ENCODE data around the gene PLXNA2.

The PLXNA2 gene

DNA sequence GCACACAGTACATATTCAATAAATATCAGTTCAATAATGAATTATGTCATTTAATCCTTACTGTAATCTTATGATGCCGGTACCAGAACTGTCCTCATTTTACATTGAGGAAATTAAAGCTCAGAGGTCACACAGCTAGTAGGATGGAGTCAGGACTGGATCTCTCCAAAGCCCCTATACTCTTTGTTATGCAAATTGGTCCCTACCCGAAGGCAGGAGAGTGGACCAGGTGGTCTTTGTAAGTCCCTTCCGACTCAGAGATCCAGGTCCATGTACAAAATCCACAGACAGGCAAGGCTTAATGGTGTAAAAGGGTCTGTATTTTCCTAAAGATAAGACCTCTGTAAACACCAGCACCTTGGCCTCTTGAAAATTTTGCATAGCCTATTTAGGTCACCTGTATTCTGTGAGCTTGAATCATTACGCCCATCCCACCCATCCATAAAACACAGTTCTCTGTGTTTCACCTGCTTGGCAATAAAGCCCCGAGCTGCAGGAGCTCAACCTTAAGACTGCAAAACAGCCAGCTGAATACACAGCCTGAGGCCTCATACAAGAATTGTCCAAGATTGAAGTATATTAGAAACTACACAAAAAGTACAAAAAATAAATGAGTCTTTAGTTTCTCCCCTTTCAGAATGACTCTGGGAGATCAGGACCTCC, 41.7 kb downstream of the PLXNA2 start:
- DNase-seq = no peak

DNA sequence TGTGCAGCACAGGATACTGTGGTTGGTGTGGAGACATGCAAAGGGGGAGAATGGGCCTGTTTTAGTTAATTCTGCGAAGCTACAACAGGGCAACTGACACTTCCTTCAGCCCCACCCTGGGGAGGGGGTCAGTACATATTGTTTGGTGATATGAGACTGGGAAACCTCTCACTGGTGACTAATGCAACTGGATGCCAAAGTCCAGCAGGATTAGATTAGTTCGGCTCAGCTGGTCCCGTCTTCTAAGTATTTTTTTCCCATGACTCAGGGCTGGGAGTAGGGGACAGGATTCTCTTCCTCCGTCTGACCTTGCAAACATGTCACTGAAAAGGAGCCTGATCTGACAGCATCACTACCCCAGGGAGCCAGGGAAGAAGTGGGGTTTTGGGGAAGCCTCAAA, 43.0 kb downstream of the PLXNA2 start:
- DNase-seq = peak; percentile 87

DNA sequence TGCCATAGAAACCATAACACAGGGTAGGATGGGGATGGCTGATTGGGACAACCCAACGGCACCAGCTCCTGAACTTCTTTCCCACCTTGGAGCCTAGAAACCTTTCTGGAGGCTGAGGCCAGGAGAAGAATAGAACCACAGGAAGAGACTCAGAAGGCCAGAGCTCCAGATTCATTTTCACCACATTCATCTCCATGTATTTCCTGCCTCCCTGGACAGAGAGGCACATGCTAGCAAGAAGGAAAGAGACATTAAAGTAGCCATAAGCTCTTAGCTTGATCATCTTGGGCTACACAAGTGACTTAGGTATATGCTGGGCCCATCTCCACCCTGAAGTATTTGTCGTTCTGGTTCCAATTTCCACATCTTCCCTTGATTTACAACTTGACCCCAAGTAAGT, 44.1 kb downstream of the PLXNA2 start:
- DNase-seq = no peak

DNA sequence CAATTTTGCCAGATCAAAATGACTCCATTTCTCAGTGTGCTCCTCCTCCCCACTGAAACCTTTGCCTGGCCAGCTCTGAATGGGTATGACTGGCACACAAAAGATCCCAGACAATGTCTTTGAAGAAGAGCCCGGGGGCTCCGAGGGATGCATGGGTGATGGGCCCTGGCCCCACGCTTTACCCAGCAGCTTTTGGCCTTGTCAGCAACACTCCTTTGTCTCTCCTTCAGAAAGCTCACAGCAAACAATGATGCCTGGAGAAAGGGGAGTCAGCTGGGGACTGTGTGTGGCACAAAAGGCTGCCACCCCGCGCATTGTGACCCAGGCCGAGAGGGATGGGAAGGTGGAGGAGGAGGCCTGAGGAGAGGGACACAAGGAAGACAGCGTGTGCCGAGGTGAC, 45.9 kb downstream of the PLXNA2 start:
- DNase-seq = no peak

DNA sequence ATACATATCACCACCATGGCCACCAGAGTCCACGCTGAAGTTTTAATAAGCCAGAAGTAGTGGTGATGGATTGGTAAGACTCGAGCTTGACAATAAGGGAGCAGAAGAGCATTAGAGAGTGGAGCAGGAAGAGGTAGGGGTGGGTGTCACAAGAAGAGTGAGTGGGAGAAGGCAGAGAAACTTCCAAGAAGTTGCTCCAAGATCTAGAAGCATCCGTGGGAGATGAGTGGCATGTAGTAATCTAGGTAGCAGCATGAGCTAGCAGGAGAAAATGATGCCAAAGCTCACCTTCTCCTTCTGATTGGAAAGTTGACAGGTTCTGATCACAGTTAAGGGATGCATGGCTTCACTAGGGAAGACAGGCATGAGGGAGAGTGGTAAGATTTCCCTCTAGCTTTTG, 49.2 kb downstream of the PLXNA2 start:
- DNase-seq = no peak

DNA sequence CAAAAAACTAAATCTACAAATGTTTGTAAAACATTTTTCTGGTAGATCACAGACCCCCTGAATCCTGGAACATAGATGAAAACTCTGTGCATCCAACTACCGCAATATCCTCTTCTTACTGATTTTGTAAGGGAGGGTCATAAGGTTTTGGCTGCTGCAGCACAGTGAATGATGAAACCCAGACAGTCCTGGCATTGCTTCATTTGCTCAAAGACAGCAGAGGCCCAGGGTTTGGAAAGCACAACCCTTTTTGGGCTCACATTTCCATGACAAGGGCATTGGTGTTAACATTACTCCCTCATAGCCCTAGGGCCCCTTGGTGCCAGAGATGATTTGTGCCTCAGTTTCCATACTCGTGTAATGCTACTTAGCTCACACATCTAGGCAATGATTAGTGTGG, 51.2 kb downstream of the PLXNA2 start:
- no peak for DNase-seq

DNA sequence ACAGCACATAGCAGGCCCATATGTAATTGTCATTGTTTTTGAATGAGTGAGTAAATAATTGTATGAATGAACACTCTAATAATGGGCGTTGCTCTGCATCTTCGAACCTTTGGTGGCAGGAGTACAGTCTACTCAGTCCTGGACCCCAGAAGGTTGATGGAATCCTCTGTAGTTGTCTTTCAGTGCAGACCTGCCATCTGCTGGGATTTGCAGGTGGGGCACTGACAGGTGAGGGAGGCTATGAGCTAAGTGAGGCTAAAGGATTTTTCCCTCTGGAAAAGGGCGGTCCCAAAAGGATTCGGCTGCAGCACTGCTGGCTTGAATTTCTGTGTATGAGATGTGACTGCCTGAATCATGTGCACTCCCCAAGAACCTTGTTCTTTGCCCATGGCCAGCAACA, 53.4 kb downstream of the PLXNA2 start:
- no peak for DNase-seq

DNA sequence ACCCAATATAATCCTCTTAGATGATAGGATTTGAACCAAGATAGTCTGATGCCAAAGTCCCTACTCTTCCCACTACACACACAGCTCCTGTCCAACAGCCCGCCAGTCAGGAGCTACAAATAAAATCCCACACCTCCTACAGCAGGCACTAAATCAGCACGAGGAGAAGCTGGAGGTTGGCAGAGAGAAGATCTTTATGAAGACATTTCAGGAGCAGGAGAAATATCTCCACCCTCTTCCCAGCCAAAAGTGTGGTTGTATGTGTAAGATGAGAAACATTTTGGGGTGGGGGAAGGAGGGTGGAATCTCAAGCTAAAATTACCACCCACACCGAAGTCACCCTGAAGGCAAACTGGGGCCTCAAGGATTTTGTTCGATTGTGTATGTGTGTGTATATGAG, 54.5 kb downstream of the PLXNA2 start:
- DNase-seq = no peak

DNA sequence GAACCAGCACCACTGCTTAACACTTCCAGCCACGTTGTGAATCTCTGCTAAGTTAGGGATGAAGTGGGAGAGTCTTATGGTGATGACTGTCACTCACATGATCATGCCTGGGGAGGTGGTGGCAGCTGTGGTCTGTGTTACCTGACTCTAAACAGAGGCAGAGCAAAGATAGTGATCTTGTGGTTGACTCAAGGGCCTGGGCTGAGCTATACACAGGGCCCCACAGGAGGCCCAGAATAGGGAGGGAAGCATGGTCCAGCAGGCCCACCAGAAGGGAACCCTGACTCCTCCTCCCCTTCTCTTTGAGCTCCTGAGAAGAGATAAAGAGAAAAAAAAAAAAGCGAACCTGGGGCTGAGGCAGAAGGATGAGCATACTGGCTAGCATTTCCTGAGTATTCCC, 55.0 kb downstream of the PLXNA2 start:
- DNase-seq = peak; percentile 96

DNA sequence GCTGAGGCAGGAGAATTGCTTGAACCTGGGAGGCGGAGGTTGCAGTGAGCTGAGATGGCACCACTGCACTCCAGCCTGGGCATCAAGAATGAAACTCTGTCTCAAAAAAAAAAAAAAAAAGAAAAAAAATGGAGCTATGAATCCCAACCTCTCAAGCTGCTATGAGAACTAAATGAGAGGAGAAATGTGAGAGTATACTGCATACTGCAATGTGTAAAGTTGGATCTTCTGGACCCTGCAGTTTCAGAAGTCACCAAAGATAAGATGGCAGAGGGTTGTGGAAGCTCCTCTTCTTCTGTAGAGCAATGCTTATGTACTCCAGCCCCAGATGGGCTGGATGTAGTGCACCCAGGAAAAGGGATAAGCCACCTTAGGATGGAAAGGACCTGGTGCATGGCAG, 55.6 kb downstream of the PLXNA2 start:
- DNase-seq = no peak

DNA sequence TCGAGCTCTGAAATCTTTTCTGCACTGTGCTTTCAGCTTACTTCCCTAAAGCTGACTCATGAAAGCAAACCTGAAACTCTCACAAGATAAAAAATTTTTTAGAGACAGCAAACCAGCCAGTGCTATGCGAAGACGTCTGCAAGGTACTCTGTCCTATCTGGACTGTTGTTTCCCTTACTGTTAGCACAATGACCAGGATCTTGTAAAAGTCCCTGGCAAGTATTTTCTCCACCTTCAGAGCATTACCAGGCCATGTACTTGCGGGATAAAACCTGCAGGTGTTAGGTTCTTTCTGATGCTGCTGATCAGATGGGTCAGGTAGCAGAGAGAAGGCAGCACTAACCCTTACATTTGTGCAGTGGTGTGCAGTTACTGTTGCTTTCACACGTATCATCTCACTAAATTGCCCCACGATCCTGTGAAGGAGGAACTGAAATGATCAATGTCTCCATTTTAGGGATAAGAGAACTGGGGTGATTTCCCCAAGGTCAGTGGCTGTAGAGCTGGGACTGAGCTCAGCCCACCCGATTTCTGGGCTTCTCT, 56.6 kb downstream of the PLXNA2 start:
- no peak for DNase-seq

DNA sequence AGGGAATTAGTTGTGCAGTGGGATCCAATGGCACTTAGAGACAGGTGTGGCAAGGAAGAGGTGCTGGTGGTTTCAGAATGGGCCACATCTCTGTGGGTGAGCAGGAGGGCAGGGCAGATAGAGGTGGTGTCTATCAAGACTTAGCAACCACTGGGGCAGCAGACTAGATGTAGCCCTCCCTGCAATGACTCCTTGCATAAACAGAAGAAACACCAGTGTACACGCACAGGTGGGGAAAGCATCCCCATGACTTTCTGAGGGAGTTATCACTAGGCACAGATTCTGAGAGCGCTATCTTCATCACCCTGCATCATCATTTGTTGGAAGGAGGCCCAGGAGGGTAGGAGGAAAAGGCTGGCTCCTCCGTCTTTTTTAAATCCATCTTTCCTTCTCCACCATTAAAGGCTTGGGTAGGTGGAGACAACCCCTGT, 58.4 kb downstream of the PLXNA2 start:
- DNase-seq = no peak

DNA sequence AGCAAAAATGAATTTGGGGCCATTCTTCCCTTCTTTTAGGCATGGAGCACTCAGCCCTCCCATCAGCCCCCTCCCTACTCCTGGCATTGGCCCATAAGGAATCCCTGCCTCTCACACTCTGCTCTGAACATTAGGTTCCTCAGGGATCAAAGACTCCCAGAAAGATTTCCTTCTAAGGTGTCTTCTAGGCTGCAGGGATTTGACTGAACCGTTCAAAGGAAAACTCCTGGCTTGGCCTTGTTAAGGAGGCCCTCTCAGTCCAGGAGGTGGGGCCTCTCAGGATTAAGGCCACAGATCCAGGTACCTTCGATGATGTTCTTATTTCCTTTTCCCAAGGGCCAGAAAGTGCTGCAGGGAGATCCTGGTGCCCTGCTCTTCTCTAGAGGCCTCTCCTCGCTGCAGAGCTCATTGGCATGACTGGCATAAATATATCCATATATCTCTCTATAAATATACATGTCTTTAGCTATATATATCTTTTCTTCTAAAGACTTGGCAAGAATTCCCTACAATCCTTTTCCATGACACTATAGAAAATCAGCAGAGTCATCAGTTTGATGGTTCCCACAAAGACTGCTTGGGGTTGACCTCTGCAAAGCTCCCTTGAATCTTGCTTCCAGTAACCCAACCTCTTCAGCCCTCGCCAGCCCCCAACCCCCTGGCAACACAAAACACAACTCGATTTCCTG, 59.1 kb downstream of the PLXNA2 start:
- no peak for DNase-seq

DNA sequence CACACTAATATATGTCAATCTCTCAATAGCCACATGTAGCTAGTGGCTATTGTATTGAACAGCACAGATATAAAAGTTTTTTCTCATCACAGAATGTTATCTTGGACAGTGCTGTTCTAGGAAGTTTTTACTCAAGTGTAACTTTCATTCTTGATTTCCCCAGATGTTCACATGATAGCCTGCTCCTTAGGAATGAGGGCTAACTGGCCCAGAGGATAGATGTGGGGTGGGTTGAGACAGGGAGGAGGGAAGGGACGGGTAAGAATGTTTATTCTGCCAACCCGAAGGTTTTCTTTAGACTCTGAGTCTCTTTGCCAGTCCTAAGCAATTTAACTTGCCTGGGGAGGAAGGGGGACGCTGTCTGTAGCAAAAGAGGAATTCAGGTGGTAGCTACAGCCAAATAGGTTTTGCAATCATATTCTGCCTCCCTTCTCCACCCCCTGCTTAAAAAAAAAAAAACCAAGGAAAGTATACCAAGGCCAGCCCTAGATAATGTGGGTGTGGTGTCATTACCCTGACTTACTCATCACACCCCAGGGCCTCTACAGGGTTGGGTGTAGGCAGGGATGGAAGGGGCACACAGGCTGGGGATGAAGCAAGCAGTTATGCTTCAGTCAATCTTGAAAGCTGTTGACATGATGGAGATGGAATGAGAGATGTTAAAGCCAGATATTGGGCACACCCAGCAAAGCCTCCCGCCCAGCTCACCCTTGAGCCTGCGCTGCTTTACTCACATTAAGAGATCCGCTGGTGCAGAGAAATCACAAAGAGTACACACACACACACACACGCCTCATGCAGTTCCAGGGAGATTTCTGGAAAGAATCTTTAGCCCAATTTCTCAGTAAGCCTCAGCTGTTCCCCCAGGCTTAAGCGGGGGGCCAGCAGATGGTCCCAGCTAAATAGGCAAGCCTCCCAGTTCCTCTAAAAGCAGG, 59.9 kb downstream of the PLXNA2 start:
- peak; percentile 88 for DNase-seq

DNA sequence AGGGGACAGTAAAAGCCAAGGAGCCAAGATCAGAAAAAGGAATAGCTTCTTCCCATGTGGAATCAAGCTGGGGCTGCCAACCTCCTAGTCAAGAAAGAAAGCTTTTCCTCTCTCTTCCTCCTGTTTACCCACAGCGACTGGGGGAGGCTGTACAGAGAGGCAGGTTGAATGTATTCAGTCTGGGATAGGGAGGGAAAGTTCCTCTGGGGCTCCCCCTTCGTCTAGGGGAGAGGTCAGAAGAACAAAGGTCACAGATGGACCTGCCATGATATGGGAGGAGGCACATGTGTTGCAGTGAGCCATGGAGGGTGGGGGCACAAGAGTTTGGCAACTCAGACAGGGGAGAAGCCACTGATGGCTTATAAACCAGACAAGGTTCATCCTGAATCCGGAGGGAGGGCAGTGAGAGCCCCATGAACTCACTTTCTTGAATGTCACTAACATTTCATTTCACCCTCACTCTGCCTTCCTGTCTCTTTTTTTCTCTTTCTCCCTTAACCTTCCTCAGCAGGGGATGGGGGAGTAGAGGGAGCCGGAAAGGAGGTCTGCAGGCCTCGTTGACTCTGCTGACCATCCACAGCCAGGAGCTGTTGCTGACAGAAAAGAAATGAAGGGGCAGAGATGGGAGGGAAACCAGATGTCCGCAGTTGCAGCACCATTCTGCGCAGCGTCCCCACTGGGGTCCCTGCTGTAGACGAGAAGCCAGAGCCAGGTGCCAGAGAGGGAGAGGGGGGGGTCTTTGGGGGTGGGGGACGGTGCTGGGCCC, 61.1 kb downstream of the PLXNA2 start:
- no peak for DNase-seq

DNA sequence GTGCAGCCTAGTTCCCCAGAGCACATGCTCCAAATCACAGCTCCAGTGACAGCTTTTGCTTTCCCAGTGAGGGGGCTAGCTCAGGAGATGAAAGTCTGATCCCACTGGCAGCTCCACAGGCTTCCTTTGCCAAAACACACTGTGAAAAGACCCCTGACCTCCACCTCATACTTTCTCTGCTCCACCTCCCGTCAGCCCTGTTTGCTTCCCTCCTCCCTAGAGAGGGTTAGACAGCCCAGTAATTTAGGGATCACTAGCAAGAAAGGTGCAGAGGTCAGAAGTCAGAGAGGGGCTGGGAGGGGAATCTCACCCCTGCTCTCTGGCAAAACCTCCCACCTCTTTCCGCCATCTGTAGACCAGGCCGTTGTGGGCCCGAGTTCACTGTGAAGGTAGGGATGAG, 62.8 kb downstream of the PLXNA2 start:
- no peak for DNase-seq

DNA sequence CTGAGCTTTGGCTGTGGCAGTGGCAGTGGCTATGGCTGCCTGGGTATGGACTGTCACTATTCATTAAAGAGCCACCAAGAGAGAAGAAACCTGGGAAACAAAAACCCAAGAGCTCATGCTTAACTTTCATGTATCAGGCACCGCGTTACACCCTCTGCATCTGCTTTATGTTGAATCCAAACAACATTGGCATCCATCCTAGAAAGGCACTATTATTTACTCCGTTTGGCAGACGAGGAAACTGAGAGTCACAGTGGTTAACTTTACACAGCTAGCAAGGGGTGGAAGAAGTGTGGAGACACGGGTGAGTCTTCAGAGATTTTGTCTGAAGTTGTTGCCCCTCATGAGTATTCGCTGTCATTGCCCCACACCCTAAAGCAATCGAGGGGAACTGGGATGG, 63.8 kb downstream of the PLXNA2 start:
- DNase-seq = no peak

DNA sequence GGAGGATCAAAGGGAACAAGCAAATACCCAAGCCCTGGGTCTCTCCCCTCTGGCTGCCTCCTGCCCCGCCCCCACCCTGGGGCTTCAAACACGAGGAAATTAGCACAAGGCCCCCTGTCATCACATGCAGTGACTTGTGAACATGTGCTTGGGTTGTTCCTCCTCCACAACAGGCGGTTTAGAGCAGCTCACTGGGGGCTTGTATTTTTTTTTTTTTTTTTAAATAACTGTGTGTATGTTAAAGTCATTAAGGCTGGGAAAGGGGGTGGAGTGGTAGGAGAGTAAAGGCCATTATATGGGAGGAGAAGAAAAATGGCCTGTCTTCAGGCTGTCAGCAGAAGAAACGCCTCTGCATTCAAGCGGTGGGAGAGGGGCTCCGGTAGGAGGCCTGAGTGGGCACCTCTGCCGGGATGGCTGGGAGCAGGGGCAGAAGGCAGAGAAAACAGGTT, 64.2 kb downstream of the PLXNA2 start:
- peak; percentile 81 for DNase-seq

DNA sequence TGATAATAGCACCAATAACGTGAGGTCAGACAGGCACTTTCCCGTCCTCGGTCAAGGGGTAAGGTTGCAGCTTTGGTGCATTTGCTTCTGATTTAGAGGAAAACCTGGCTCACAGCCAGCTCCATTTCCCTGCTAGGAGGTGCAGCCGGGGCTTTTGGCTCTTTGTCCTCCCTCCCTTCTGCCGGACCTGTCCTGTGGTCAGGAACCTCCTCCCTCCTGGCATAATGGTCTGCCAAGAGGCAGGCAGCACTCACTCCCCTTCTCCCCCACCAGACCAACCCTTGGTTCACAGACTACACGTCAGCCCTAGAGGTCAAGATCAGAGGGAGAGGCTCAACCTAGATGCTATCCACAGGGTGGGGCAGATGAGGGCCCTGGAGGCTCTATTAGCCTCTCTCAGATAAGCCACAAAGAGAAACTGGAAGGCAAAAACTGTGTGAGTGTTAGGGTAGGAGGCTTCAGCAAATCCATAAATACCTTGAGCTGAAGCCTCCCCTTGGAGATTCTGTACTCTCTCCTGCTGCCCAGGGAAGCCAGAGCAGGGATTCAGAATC, 64.8 kb downstream of the PLXNA2 start:
- DNase-seq = peak; percentile 74

DNA sequence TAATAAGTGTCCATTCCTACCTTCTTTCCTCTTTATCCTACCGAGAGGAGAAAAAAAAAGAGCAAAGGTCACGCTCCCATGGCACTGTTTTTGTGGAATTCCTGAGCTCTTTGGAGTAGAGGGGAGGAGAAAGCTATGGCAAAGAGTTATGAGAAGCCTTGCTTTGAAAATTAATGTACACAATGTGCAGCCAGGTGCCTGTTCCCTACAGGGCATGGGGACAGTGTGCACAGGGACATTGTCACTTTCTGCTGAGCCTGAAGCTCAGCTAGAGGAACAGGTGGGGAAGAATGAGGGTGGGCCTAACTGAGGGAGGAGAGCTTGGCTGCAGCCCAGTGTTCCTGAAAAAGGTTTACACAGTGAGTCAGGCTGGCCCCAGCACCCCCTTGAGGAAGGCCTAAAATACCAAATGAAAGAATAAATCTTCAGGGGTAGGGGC, 66.1 kb downstream of the PLXNA2 start:
- DNase-seq = peak; percentile 56

DNA sequence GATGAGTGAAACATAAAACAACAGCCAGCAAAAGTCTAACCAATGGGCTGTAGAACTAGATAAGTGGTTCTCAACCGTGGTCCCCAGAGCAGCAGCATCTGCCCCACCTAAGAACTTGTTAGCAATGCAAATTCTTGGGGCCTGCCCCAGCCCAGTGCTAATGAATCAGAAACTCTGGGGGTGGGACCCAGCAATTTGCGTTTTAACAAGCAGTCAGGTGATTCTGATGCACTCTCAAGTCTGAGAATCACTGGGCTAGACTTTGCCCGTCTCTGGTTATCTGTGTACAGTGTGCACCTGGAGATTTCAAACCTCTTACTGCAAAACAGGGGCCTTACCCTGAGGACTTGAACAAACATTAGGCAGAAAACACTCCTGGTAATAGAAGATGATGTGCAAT, 66.5 kb downstream of the PLXNA2 start:
- DNase-seq = no peak

DNA sequence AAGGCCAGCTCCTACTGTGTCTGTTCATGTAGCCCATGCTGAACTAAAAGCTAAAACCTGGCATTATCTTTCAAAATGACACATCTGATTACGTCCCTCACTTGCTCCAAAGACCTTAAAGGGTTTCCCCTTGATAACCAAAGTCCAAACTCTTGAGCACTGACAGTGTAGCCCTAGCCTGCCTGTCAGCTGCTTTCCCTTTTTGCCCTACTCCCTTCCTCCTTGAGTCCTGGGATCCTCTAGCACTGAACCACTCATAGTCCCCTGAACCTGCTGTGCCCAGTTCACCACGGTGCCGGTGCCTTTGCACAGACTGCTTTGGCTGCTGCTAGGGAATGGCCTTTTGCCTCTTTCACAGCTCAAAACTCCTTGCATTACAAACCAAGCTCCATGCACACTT, 67.5 kb downstream of the PLXNA2 start:
- no peak for DNase-seq

All from islet precursor cell (in vitro differentiated cells).